Prostate gland (tissue), 2 donors: ENCODE measurements around the gene ZNF300. TPM values are rescaled to one million over a fixed set of nuclear protein-coding genes. Genes with fewer than 3 reads are reported as not detected.

Experiments used
- total RNA-seq, 2 donors: library from RNA; depleted of rRNA; stranded (reverse); fragments of >200 nt; gene quantifications; one replicate each; pipeline ENCODE4 v1.1.0, GENCODE V29; 2016

ZNF300 gene
- total RNA-seq, 2 donors from 2014 or later, result 4.6 to 6.7 TPM

Other genes with a start within 250 kb of the ZNF300 start
- gene MYOZ3, start 243.7 kb downstream of the ZNF300 start, total RNA-seq, result 10 to 100 TPM in 1 of 2 donors, 1 to 10 TPM in 1; 1.2 to 14.1 TPM
- 10 to 100 TPM; 33.6 to 40.3 TPM for gene RBM22, start 203.9 kb downstream of the ZNF300 start, total RNA-seq
- gene DCTN4, start 146.0 kb downstream of the ZNF300 start, total RNA-seq, result 10 to 100 TPM; 68.4 to 87.1 TPM
- 10 to 100 TPM; 21.2 to 26.5 TPM for gene SMIM3, start 126.2 kb downstream of the ZNF300 start, total RNA-seq
- gene IRGM, start 58.5 kb downstream of the ZNF300 start, total RNA-seq, result under 1 TPM in 1 of 2 donors, not detected in 1; 0.68 TPM
- 100 to 1,000 TPM; 195 to 270 TPM for gene GPX3, start 115.6 kb upstream of the ZNF300 start, total RNA-seq
- 10 to 100 TPM; 61.9 to 81.6 TPM for gene TNIP1, start 176.1 kb upstream of the ZNF300 start, total RNA-seq